HEK293 (cell line): ENCODE results near the gene STAG3.

Source experiments
- BCL6B ChIP-seq: fragments of 450-650 bp; formaldehyde crosslinking; IDR thresholded peaks from 2 replicates; pipeline ENCODE4 v1.5.1; 2017; ENCODE audit warnings: missing biosample characterization, missing genetic modification characterization
- GFI1B ChIP-seq: fragments of 450-650 bp; formaldehyde crosslinking; IDR thresholded peaks from 2 replicates; pipeline ENCODE4 v1.5.1; 2016; ENCODE audit warnings: missing biosample characterization, missing genetic modification characterization
- GLIS1 ChIP-seq: fragments of 450-650 bp; formaldehyde crosslinking; IDR thresholded peaks from 2 replicates; pipeline ENCODE4 v1.5.1; 2016; ENCODE audit warnings: missing biosample characterization, missing genetic modification characterization
- HOXC10 ChIP-seq: sonication (generic); formaldehyde crosslinking; IDR thresholded peaks from 2 replicates; pipeline ENCODE4 v1.8.1; 2023; ENCODE audit warnings: mild to moderate bottlenecking, missing genetic modification reagents
- KLF9 ChIP-seq: fragments of 450-650 bp; formaldehyde crosslinking; IDR thresholded peaks from 2 replicates; pipeline ENCODE4 v1.5.1; 2016; ENCODE audit warnings: missing biosample characterization, missing genetic modification characterization, low read depth
- OVOL3 ChIP-seq: fragments of 450-650 bp; formaldehyde crosslinking; IDR thresholded peaks from 2 replicates; pipeline ENCODE4 v1.5.1; 2016; ENCODE audit warnings: missing biosample characterization, missing genetic modification characterization
- YY2 ChIP-seq: fragments of 450-650 bp; formaldehyde crosslinking; IDR thresholded peaks from 2 replicates; pipeline ENCODE4 v1.5.1; 2016; ENCODE audit warnings: missing biosample characterization, missing genetic modification characterization
- ZBTB1 ChIP-seq: fragments of 450-650 bp; formaldehyde crosslinking; IDR thresholded peaks from 2 replicates; pipeline ENCODE4 v1.5.1; 2016; ENCODE audit warnings: missing biosample characterization, missing genetic modification characterization
- ZBTB21 ChIP-seq: fragments of 450-650 bp; formaldehyde crosslinking; IDR thresholded peaks from 2 replicates; pipeline ENCODE4 v1.5.1; 2017; ENCODE audit warnings: missing biosample characterization, missing genetic modification characterization
- ZBTB6 ChIP-seq: fragments of 450-650 bp; formaldehyde crosslinking; IDR thresholded peaks from 2 replicates; pipeline ENCODE4 v1.5.1; 2017; ENCODE audit warnings: missing biosample characterization, missing genetic modification characterization
- ZFP3 ChIP-seq: fragments of 450-650 bp; formaldehyde crosslinking; IDR thresholded peaks from 2 replicates; pipeline ENCODE4 v1.5.1; 2016; ENCODE audit warnings: low read depth, missing biosample characterization, missing genetic modification characterization
- ZIC2 ChIP-seq: fragments of 450-650 bp; formaldehyde crosslinking; IDR thresholded peaks from 2 replicates; pipeline ENCODE4 v1.5.1; 2016; ENCODE audit warnings: missing biosample characterization, missing genetic modification characterization
- ZNF112 ChIP-seq: fragments of 450-650 bp; formaldehyde crosslinking; IDR thresholded peaks from 2 replicates; pipeline ENCODE4 v1.5.0; 2017; ENCODE audit warnings: missing biosample characterization, missing genetic modification characterization
- ZNF133 ChIP-seq: fragments of 450-650 bp; formaldehyde crosslinking; IDR thresholded peaks from 2 replicates; pipeline ENCODE4 v1.5.1; 2016; ENCODE audit warnings: missing biosample characterization, missing genetic modification characterization
- ZNF146 ChIP-seq: fragments of 450-650 bp; formaldehyde crosslinking; IDR thresholded peaks from 2 replicates; pipeline ENCODE4 v1.5.1; 2016; ENCODE audit warnings: missing biosample characterization, missing genetic modification characterization
- ZNF202 ChIP-seq: fragments of 450-650 bp; formaldehyde crosslinking; IDR thresholded peaks from 2 replicates; pipeline ENCODE4 v1.5.1; 2016; ENCODE audit warnings: missing biosample characterization, missing genetic modification characterization, borderline replicate concordance
- ZNF24 ChIP-seq: fragments of 450-650 bp; formaldehyde crosslinking; IDR thresholded peaks from 2 replicates; pipeline ENCODE4 v1.5.1; 2016; ENCODE audit warnings: missing biosample characterization, missing genetic modification characterization
- ZNF248 ChIP-seq: fragments of 450-650 bp; formaldehyde crosslinking; IDR thresholded peaks from 2 replicates; pipeline ENCODE4 v1.5.1; 2017; ENCODE audit warnings: missing biosample characterization, missing genetic modification characterization
- ZNF280C ChIP-seq: fragments of 450-650 bp; formaldehyde crosslinking; IDR thresholded peaks from 2 replicates; pipeline ENCODE4 v1.5.1; 2016; ENCODE audit warnings: missing biosample characterization, missing genetic modification characterization
- ZNF302 ChIP-seq: fragments of 450-650 bp; formaldehyde crosslinking; IDR thresholded peaks from 2 replicates; pipeline ENCODE4 v1.5.1; 2016; ENCODE audit warnings: missing biosample characterization, missing genetic modification characterization, low read depth
- ZNF341 ChIP-seq: fragments of 450-650 bp; formaldehyde crosslinking; IDR thresholded peaks from 2 replicates; pipeline ENCODE4; 2016; ENCODE audit warnings: low read depth, missing biosample characterization, missing genetic modification characterization
- ZNF354C ChIP-seq: fragments of 450-650 bp; formaldehyde crosslinking; IDR thresholded peaks from 2 replicates; pipeline ENCODE4 v1.5.1; 2016; ENCODE audit warnings: missing biosample characterization, missing genetic modification characterization, low read depth, borderline replicate concordance
- ZNF366 ChIP-seq: fragments of 450-650 bp; formaldehyde crosslinking; conservative IDR thresholded peaks from 2 replicates; pipeline ENCODE4 v1.5.1; 2016; ENCODE audit warnings: missing biosample characterization, missing genetic modification characterization
- ZNF37A ChIP-seq: fragments of 450-650 bp; IDR thresholded peaks from 2 replicates; pipeline ENCODE4 v1.5.1; 2018; ENCODE audit warnings: missing biosample characterization, missing genetic modification characterization
- ZNF394 ChIP-seq: fragments of 450-650 bp; formaldehyde crosslinking; IDR thresholded peaks from 2 replicates; pipeline ENCODE4 v1.5.1; 2016; ENCODE audit warnings: missing biosample characterization, missing genetic modification characterization, mild to moderate bottlenecking, moderate library complexity, borderline replicate concordance
- ZNF510 ChIP-seq: fragments of 450-650 bp; formaldehyde crosslinking; IDR thresholded peaks from 2 replicates; pipeline ENCODE4 v1.5.1; 2018; ENCODE audit warnings: mild to moderate bottlenecking, missing genetic modification characterization, missing biosample characterization; ENCODE audit not compliant: insufficient replicate concordance
- ZNF513 ChIP-seq: fragments of 450-650 bp; IDR thresholded peaks from 2 replicates; pipeline ENCODE4 v1.5.1; 2018; ENCODE audit warnings: missing biosample characterization, missing genetic modification characterization
- ZNF560 ChIP-seq: fragments of 450-650 bp; formaldehyde crosslinking; IDR thresholded peaks from 2 replicates; pipeline ENCODE4 v1.5.1; 2017; ENCODE audit warnings: missing biosample characterization, missing genetic modification characterization, borderline replicate concordance
- ZNF571 ChIP-seq: fragments of 450-650 bp; formaldehyde crosslinking; IDR thresholded peaks from 2 replicates; pipeline ENCODE4 v1.5.0; 2017; ENCODE audit warnings: missing biosample characterization, missing genetic modification characterization
- ZNF580 ChIP-seq: fragments of 450-650 bp; formaldehyde crosslinking; IDR thresholded peaks from 2 replicates; pipeline ENCODE4 v1.5.1; 2016; ENCODE audit warnings: missing biosample characterization, missing genetic modification characterization
- ZNF600 ChIP-seq: fragments of 450-650 bp; formaldehyde crosslinking; IDR thresholded peaks from 2 replicates; pipeline ENCODE4 v1.5.1; 2016; ENCODE audit warnings: missing biosample characterization, missing genetic modification characterization
- ZNF621 ChIP-seq: fragments of 450-650 bp; formaldehyde crosslinking; IDR thresholded peaks from 2 replicates; pipeline ENCODE4 v1.5.1; 2017; ENCODE audit warnings: missing biosample characterization, missing genetic modification characterization
- ZNF624 ChIP-seq: fragments of 450-650 bp; formaldehyde crosslinking; IDR thresholded peaks from 2 replicates; pipeline ENCODE4 v1.5.1; 2017; ENCODE audit warnings: missing biosample characterization, missing genetic modification characterization
- ZNF654 ChIP-seq: fragments of 450-650 bp; formaldehyde crosslinking; IDR thresholded peaks from 2 replicates; pipeline ENCODE4 v1.5.1; 2016; ENCODE audit warnings: low read depth, missing biosample characterization, missing genetic modification characterization
- ZNF677 ChIP-seq: fragments of 450-650 bp; IDR thresholded peaks from 2 replicates; pipeline ENCODE4 v1.5.0; 2018; ENCODE audit warnings: missing biosample characterization, mild to moderate bottlenecking, missing genetic modification characterization, moderate library complexity
- ZNF791 ChIP-seq: fragments of 450-650 bp; formaldehyde crosslinking; IDR thresholded peaks from 2 replicates; pipeline ENCODE4 v1.5.1; 2016; ENCODE audit warnings: missing biosample characterization, missing genetic modification characterization

The STAG3 gene

GRCh38 chr7:100130608-100131453, 46.9 kb upstream of the STAG3 start (continued):
- no peak for TF ChIP-seq ZBTB21 (tag by site-specific recombination)
- TF ChIP-seq ZNF560 (tag by site-specific recombination): no peak
- no peak for TF ChIP-seq ZNF341
- TF ChIP-seq ZNF654 (tag by site-specific recombination): peak; percentile 90
- TF ChIP-seq ZNF366 (tag by site-specific recombination): peak; percentile 99
- no peak for TF ChIP-seq ZNF510 (tag by site-specific recombination)
- TF ChIP-seq ZNF133 (tag by site-specific recombination): no peak
- no peak for TF ChIP-seq ZNF621 (tag by site-specific recombination)
- no peak for TF ChIP-seq ZNF302 (tag by site-specific recombination)
- TF ChIP-seq GFI1B (tag by site-specific recombination): no peak
- TF ChIP-seq ZNF280C (tag by site-specific recombination): no peak
- no peak for TF ChIP-seq ZNF146
- TF ChIP-seq ZNF580: no peak
- no peak for TF ChIP-seq BCL6B (tag by site-specific recombination)
- TF ChIP-seq ZNF248 (tag by site-specific recombination): no peak
- no peak for TF ChIP-seq ZNF571 (tag by site-specific recombination)
- TF ChIP-seq ZNF394 (tag by site-specific recombination): no peak
- no peak for TF ChIP-seq ZNF677 (tag by site-specific recombination)
- peak; percentile 58 for TF ChIP-seq ZIC2 (tag by site-specific recombination)
- no peak for TF ChIP-seq YY2 (tag by site-specific recombination)
- no peak for TF ChIP-seq OVOL3 (tag by site-specific recombination)
- no peak for TF ChIP-seq ZNF24
- no peak for TF ChIP-seq ZNF624 (tag by site-specific recombination)
- TF ChIP-seq ZNF513 (tag by site-specific recombination): no peak
- TF ChIP-seq KLF9 (tag by site-specific recombination): no peak
- no peak for TF ChIP-seq ZNF354C (tag by site-specific recombination)
- TF ChIP-seq ZBTB1 (tag by site-specific recombination): no peak
- no peak for TF ChIP-seq ZFP3
- TF ChIP-seq ZNF791: no peak
- TF ChIP-seq HOXC10 (CRISPR knock-in tag): no peak
- no peak for TF ChIP-seq ZNF37A (tag by site-specific recombination)
- no peak for TF ChIP-seq ZNF112 (tag by site-specific recombination)
- peak; percentile 94 for TF ChIP-seq GLIS1 (tag by site-specific recombination)
- TF ChIP-seq ZNF202 (tag by site-specific recombination): no peak
- no peak for TF ChIP-seq ZBTB6 (tag by site-specific recombination)
- TF ChIP-seq ZNF600 (tag by site-specific recombination): no peak
